SK-N-SH treated with all-trans-retinoic acid at 6 μM for 48 hours (cell line): ENCODE measurements around the gene CSRP2.
A peak's percentile ranks its signal among the peaks of the same experiment; 100 is the strongest.

Experiments
- ATAC-seq: fragments of 200-7000 bp; cut with Tn5 transposase; 3 replicates; pipeline ENCODE4 v1.9.1; 2020; ENCODE audit warnings: mild to moderate bottlenecking, moderate library complexity
- ARNTL ChIP-seq: fragments of 450-650 bp; formaldehyde crosslinking; IDR thresholded peaks from 2 replicates; pipeline ENCODE4 v1.5.0; 2020; ENCODE audit warnings: low read depth, mild to moderate bottlenecking, moderate library complexity, borderline replicate concordance
- BACH2 ChIP-seq: fragments of 250-450 bp; sonication (Bioruptor Pico); IDR thresholded peaks from 2 replicates; pipeline ENCODE4 v1.9.0; 2021; ENCODE audit warnings: mild to moderate bottlenecking, borderline replicate concordance
- CREB5 ChIP-seq: fragments of 250-450 bp; sonication (Bioruptor Pico); IDR thresholded peaks from 2 replicates; pipeline ENCODE4 v1.5.1; 2020; ENCODE audit warnings: low read depth, mild to moderate bottlenecking, moderate library complexity
- ESRRG ChIP-seq: fragments of 250-450 bp; sonication (Bioruptor Pico); IDR thresholded peaks from 2 replicates; pipeline ENCODE4 v1.6.1; 2021; ENCODE audit warnings: mild to moderate bottlenecking
- GLIS3 ChIP-seq: fragments of 250-450 bp; sonication (Bioruptor Pico); IDR thresholded peaks from 2 replicates; pipeline ENCODE4 v1.5.0; 2020; ENCODE audit warnings: mild to moderate bottlenecking, moderate library complexity
- ISL1 ChIP-seq: fragments of 250-450 bp; sonication (Bioruptor Pico); IDR thresholded peaks from 2 replicates; pipeline ENCODE4 v2.1.2; 2022; ENCODE audit warnings: mild to moderate bottlenecking, moderate library complexity
- OSR1 ChIP-seq: fragments of 250-450 bp; sonication (Bioruptor Pico); IDR thresholded peaks from 2 replicates; pipeline ENCODE4 v1.8.0; 2022; ENCODE audit warnings: moderate library complexity, mild to moderate bottlenecking, inconsistent platforms
- POU6F1 ChIP-seq: fragments of 250-450 bp; sonication (Bioruptor Pico); IDR thresholded peaks from 2 replicates; pipeline ENCODE4 v1.8.0; 2021; ENCODE audit warnings: low read depth, mild to moderate bottlenecking, moderate library complexity, borderline replicate concordance
- PPARA ChIP-seq: fragments of 250-450 bp; sonication (Bioruptor Pico); IDR thresholded peaks from 2 replicates; pipeline ENCODE4 v1.5.0; 2020; ENCODE audit warnings: mild to moderate bottlenecking, borderline replicate concordance
- RARB ChIP-seq: fragments of 250-450 bp; sonication (Bioruptor Pico); IDR thresholded peaks from 2 replicates; pipeline ENCODE4 v1.8.0; 2021; ENCODE audit warnings: mild to moderate bottlenecking, moderate library complexity
- SNAI2 ChIP-seq: fragments of 250-450 bp; sonication (Bioruptor Pico); IDR thresholded peaks from 2 replicates; pipeline ENCODE4 v1.5.0; 2020; ENCODE audit warnings: mild to moderate bottlenecking, moderate library complexity
- TCF4 ChIP-seq: fragments of 250-450 bp; sonication (Bioruptor Pico); IDR thresholded peaks from 2 replicates; pipeline ENCODE4 v1.8.0; 2021; ENCODE audit warnings: mild to moderate bottlenecking, moderate library complexity, borderline replicate concordance
- TOX ChIP-seq: fragments of 250-450 bp; sonication (Bioruptor Pico); IDR thresholded peaks from 2 replicates; pipeline ENCODE4 v1.8.0; 2021; ENCODE audit warnings: mild to moderate bottlenecking, moderate library complexity, borderline replicate concordance
- TSHZ2 ChIP-seq: fragments of 250-450 bp; sonication (Bioruptor Pico); IDR thresholded peaks from 2 replicates; pipeline ENCODE4 v1.5.0; 2020; ENCODE audit warnings: mild to moderate bottlenecking, moderate library complexity
- ZC3H10 ChIP-seq: fragments of 250-450 bp; sonication (Bioruptor Pico); IDR thresholded peaks from 2 replicates; pipeline ENCODE4 v1.5.1; 2021; ENCODE audit warnings: mild to moderate bottlenecking, moderate library complexity
- ZFP3 ChIP-seq: fragments of 250-450 bp; sonication (Bioruptor Pico); IDR thresholded peaks from 2 replicates; pipeline ENCODE4 v1.5.0; 2020; ENCODE audit warnings: mild to moderate bottlenecking, moderate library complexity
- ZFP30 ChIP-seq: fragments of 450-650 bp; formaldehyde crosslinking; IDR thresholded peaks from 2 replicates; pipeline ENCODE4 v1.5.0; 2022; ENCODE audit warnings: mild to moderate bottlenecking, moderate library complexity
- ZNF565 ChIP-seq: fragments of 450-650 bp; formaldehyde crosslinking; conservative IDR thresholded peaks from 2 replicates; pipeline ENCODE4 v1.5.0; 2020; ENCODE audit warnings: low read depth, mild to moderate bottlenecking, moderate library complexity
- ZNF70 ChIP-seq: fragments of 450-650 bp; formaldehyde crosslinking; IDR thresholded peaks from 2 replicates; pipeline ENCODE4 v1.5.0; 2020; ENCODE audit warnings: mild to moderate bottlenecking, moderate library complexity
- ZNF8 ChIP-seq: fragments of 450-650 bp; formaldehyde crosslinking; IDR thresholded peaks from 2 replicates; pipeline ENCODE4 v1.5.0; 2020; ENCODE audit warnings: mild to moderate bottlenecking, moderate library complexity
- TF ChIP-seq, protein P1 (sequence below): fragments of 250-450 bp; sonication (Bioruptor Pico); IDR thresholded peaks from 2 replicates; pipeline ENCODE4 v1.5.1; 2021; ENCODE audit warnings: mild to moderate bottlenecking, moderate library complexity

Gene CSRP2

DNA sequence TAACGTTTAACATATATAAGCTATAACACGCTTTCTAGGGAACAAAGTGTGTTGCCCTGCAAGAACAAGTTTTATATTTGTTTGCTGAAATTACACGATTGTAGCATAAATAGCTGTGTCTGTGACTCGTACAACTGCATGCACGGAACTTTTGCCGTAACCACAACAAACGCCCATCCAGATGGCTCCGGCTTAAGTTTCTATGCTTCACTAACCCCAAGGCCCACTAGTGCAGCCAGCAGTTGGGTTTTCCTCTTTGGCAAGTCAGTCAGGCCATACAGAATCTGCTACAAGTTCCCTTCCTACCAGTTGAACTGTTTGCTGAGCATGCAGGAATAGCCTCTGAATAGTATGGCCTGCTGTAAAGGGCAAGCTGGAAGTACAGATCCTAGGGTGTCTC, 12.1 kb downstream of the CSRP2 start:
- TF ChIP-seq PPARA (CRISPR knock-in tag) = no peak
- TF ChIP-seq ISL1 = no peak
- TF ChIP-seq TOX (CRISPR knock-in tag) = no peak
- TF ChIP-seq BACH2 (CRISPR knock-in tag) = no peak
- no peak for TF ChIP-seq ZFP30 (CRISPR knock-in tag)
- TF ChIP-seq ESRRG = no peak
- no peak for TF ChIP-seq TSHZ2 (CRISPR knock-in tag)
- TF ChIP-seq RARB (CRISPR knock-in tag) = no peak
- TF ChIP-seq SNAI2 (CRISPR knock-in tag) = no peak
- no peak for TF ChIP-seq ZFP3 (CRISPR knock-in tag)
- no peak for TF ChIP-seq ZNF565 (CRISPR knock-in tag)
- no peak for TF ChIP-seq POU6F1
- no peak for TF ChIP-seq ZC3H10 (CRISPR knock-in tag)
- no peak for TF ChIP-seq ZNF70 (CRISPR knock-in tag)
- TF ChIP-seq ZNF8 (CRISPR knock-in tag) = no peak
- no peak for TF ChIP-seq TCF4 (CRISPR knock-in tag)
- ATAC-seq = no peak

- no peak for TF ChIP-seq ZFP3 (CRISPR knock-in tag)
- no peak for TF ChIP-seq PPARA (CRISPR knock-in tag)
- TF ChIP-seq POU6F1 = no peak
- TF ChIP-seq GLIS3 (CRISPR knock-in tag) = no peak
- TF ChIP-seq ZNF565 (CRISPR knock-in tag) = no peak
- no peak for TF ChIP-seq RARB (CRISPR knock-in tag)
- TF ChIP-seq TOX (CRISPR knock-in tag) = no peak
- no peak for ATAC-seq
These were observed 12.7 kb downstream of the CSRP2 start for GRCh38 chr12:76866151-76866567.

DNA sequence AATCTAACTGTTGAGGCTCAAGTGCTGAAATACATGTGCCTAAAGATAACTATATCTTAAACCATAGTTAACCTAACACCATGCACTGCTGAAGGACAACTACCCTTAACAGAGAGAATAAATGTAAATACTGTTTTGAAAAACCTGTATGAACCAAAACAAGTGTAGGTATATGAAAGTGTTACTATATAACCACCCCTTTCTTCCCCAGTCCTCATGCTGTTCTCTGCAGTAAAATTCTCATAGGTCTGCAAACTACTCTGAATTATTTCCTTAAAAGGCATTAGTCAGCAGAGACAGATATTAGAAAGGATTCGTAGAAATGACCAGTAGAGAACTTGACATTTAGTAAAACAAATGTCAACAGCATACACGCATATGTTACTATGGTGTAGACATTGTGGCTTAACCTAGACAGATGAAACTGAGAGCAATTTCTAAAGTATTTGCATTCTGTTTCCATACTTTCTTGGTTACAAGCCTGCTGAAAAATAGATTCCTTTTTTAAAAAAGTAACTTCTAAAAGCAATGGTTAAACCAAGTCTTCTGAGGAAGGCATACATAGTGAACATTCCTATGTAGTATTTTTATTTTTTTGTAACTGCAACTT, 13.9 kb downstream of the CSRP2 start:
- peak; percentile 50 for ATAC-seq

More for the DNA sequence above, 13.9 kb downstream of the CSRP2 start:
- TF ChIP-seq ARNTL (CRISPR knock-in tag) (no peak), ZFP30 (CRISPR knock-in tag) (no peak), ZFP3 (CRISPR knock-in tag) (no peak), ZNF565 (CRISPR knock-in tag) (no peak), OSR1 (CRISPR knock-in tag) (no peak), TOX (CRISPR knock-in tag) (no peak), CREB5 (CRISPR knock-in tag) (no peak), ZC3H10 (CRISPR knock-in tag) (no peak), POU6F1 (no peak), PPARA (CRISPR knock-in tag) (no peak), RARB (CRISPR knock-in tag) (no peak)
- TF ChIP-seq, protein P1, sequence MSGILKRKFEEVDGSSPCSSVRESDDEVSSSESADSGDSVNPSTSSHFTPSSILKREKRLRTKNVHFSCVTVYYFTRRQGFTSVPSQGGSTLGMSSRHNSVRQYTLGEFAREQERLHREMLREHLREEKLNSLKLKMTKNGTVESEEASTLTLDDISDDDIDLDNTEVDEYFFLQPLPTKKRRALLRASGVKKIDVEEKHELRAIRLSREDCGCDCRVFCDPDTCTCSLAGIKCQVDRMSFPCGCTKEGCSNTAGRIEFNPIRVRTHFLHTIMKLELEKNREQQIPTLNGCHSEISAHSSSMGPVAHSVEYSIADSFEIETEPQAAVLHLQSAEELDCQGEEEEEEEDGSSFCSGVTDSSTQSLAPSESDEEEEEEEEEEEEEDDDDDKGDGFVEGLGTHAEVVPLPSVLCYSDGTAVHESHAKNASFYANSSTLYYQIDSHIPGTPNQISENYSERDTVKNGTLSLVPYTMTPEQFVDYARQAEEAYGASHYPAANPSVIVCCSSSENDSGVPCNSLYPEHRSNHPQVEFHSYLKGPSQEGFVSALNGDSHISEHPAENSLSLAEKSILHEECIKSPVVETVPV (CRISPR knock-in tag) = no peak
